Amniotic epithelial cell (primary cell): ENCODE measurements around the gene SEZ6L2.
"Not testable (repeated sequence)": the region's sequence is repeated elsewhere in the genome, so short reads cannot be mapped to it uniquely, and the experiment has no call there.

Experiments
- DNase-seq: peaks from one replicate; pipeline ENCODE4 v3.0.0-alpha.2; 2010; ENCODE audit warnings: low read depth

SEZ6L2 gene

DNA sequence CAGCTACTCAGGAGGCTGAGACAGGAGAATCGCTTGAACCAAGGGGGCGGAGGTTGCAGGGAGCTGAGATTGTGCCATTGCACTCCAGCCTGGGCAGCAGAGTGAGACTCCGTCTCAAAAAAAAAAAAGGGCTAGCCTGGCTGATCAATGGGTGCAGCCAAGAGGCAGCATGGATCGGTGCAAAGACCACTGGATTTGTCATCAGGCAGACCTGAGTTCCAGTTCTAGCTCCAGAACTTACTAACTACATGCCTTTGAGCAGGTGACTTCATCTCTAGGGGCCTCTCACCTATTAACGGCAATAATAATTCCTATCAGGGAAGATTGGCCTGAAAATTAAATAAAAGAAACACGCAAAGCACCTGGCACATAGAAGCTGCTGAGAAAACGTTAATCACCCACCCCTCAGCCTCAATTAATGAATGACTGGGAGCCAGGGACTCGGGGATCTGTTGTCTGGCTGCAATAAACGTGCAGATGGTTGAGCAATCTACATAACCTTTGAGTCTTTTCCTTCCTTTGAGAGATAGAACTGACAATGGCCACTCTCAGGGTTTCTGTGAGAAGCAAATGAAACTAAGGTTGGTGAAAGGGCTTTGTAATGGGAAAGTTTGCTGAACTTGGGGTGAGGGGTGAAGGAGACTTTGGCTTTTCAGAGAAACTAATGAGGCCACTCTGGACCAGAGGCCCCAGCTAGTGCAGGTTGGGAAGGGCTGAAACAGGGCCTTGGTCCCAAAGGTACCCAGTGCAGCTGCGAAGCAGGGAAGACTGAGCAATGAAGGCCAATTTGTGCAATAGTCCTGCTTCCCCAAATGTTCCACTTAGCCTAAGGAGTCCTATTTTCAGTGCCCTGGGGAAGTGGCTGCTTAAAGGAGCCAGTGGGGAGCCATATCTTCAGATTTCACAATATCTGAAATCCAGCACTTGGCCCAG, 7.6 kb downstream of the SEZ6L2 start:
- DNase-seq: no peak

DNA sequence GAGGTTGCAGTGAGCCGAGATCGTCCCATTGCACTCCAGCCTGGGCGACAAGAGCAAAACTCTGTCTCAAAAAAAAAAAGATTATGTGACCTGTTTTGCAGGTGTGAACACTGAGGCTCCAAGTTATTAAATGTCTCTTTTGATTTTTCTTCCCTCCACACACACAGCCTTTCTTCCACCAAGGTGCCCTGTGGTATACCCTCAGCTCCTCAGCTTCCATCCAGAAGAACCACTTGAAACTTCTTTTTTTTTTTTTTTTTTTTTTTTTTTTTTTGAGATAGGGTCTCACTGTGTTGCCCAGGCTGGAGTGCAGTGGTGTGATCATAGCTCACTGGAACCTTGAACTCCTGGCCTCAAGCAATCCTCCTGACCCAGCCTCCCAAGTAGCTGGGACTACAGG, 10.0 kb downstream of the SEZ6L2 start:
- not testable (repeated sequence) for DNase-seq

DNA sequence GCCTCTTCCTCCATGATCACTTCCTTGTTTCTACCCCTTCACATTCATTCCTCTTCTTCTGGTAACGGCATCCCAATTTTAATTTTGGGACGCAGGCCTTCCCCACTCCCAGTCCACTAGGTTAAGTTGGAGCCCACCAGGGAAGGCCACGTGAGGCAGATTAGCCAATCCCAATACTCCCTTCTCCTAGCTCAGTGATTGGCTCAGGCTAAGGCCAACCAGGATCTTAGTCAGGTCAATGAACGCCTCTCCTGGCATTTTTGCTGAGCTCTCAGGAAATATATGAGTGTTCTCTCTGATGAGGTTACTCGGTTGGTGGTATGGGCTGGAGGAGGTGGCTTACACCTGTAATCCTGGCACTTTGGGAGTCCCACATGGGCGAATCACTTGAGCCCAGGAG, 15.4 kb downstream of the SEZ6L2 start:
- no peak for DNase-seq

DNA sequence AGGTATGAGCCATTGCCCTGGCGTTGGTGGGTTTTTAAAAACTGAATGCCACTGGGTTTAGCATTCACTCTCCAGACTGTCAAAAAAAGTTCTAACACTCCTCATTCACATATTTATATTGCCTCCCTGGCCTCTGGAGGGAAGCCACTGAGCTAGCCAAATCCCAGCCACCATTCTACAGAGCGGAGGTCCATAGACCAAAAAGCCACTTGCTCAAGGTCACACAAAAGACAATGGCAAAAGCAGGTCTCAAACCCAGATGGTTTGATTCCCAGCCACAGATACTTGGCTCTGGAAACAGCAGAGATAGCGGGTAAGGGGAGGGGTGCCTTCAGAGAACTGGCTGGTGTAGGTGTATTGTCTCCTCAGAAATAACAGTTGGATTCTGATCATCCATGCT, 18.3 kb downstream of the SEZ6L2 start:
- DNase-seq: no peak

DNA sequence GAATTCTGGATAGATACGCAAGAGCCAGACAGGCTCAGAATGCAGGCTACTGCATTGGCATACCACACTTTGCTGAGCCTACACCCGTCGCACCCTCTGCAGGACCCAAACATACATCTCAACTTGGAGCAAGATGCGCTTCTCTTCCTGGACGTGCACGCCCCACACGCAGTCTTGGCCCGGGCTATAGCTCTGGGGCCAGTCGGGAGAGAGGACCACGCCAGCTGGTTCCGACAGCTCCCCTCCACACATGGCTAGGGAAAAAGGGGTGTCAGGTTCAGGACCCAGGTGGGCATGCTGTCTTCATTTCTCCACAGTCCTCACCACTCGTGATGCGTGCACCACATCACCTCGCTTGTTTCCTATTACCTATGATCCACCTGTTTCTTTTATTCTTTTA, 21.2 kb downstream of the SEZ6L2 start:
- no peak for DNase-seq

DNA sequence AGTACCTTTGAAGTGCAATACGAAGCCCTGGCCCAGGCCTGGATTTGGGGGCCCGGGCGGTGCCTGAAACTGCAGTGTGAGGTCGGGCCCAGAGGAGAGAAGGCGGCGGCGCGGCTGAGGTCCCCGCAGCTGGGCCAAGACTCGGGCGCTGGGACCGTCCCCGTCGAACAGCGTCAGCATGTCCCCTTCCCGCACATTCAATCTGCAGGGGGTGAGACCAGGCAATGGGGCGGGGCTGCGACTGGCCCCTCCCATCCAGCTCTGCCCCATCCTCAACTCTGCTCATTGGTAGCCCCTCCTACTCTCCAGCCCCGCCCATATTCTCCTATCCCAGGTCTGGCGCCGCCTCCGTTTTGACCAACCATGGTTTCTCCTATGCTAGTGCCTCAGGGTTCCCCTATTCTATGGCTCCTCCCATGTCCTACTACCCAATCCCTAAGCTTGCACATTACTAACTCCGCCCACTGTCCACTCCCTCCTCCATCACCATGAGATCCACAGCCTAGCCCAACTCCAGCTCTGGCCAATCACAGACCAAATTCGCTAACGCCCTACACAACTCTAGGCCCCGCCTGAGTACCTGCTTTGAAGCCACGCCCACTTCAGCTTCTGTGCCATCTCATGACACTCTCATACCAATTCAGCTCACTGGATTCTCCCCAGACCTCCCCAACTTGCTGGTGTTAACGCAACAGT, 21.9 kb downstream of the SEZ6L2 start:
- DNase-seq: peak; percentile 73

DNA sequence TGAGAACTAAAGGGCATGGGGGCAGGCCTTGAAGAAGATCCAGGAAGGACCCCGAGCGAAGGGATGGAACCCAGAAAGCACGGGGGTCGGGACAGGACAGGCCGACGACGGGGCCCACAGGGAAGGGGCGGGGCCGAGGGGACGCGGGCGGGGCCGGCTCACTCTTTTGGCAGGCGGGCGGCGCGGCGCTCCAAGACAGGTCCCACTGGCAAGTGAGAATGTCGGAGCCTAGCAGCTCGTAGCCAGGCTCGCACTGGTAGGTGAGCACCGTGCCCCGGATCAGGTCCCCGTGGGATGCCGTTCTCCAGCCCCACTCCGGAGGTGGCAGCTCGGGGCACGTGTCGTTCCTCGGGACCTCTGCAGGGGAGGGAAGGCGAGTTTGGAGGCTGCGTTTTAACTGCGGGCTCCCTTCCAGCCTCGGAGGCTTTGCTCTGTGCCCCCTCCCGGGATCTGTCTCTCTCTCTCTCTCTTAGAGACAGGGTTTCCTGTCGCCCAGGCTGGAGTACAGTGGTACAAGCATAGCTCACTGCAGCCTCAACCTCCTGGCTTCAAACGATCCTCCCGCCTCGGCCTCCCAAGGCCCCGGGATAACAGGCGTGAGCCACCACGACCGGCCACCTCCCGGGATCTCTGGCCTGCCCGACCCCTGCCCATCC, 22.6 kb downstream of the SEZ6L2 start:
- DNase-seq: no peak

DNA sequence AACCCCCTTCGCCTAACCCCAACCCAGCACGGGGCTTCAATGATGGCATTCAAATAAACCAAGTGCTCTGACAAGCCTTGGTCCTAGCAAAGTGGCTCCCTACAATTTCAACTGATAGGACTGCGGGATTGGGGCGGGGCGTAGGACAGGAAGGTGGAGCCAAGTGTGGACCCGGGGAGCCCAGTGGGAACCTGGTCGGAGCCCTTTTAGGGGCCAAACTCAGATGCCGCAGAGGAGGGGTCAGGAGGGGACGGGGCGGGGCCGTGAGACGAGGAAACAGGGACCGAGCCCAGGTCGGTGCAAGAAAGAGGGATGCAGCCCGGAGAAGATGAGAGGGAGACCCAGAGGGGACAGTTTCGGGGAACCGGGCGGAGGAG, 23.1 kb downstream of the SEZ6L2 start:
- no peak for DNase-seq

DNA sequence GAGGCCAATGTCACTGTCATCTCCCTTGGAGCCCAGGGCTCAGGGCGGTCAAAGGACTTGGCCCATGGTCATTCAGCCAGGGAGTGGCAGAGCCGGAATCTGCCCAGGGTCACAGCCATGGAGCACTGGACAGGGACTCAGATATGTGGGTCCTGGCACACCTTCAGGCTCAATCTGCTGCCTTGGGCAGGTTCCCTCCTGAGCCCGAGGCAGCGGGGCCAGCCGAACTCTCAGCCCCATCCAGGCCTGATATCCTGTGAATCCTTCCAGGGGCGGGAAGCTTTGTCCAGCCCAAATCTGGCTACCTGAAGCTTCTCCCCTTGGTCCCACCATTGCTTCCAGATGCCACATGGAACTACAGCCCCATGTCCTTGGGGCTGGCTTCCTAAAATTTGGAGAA, 24.1 kb downstream of the SEZ6L2 start:
- DNase-seq: no peak

DNA sequence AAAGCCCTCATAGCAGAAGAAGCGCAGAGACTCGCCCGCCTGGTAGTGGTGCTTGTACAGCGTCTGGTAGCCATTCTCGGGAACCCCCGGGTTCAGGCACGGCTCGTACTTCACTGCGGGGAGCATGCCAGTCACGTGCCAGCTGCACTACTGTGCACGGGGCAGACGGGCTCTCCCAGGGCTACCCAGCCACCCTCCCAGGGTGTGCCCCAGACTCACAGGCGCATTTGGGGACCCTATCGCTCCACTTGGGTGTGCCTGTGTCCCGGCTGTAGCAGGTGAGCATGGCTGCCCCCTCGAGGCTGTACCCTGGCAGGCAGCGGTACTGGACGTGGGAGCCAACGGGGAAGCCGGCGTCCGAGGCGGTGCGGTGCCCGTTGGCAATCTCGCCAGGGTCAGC, 26.0 kb downstream of the SEZ6L2 start:
- no peak for DNase-seq

DNA sequence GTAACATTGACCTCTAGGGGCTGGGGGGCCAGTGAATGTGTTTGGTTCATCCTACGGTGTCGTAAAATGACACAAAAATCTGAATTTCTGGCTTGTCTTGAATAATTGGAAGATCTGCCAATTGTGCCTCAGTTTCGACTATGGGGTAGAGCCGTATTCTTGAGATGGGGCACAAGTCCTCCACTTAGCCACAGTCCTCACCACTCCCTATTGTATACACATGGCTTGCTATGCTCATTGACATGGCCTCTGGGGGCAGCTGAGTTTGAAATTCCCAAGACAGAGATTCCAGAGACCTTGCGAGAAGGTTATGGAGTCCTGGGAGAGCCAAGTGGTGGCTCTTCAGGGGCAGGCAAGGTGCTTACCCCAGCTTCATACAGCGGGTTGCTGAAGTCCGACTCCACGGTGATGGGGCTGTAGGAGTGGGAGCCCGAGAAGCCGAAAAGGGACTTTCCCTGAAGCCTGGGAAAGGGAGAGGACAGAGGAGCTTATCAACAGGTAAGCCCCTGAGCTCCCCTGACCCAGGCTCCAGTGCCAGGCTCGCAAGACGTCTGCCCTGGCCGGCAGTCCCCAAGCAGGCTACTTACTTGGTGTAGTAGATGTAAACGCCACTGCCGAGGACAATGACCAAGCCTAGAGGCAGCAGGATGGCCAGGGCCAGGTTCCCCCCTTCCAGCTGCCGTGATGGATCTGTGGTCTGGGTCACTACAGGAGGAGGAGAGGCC, 27.4 kb downstream of the SEZ6L2 start:
- no peak for DNase-seq

DNA sequence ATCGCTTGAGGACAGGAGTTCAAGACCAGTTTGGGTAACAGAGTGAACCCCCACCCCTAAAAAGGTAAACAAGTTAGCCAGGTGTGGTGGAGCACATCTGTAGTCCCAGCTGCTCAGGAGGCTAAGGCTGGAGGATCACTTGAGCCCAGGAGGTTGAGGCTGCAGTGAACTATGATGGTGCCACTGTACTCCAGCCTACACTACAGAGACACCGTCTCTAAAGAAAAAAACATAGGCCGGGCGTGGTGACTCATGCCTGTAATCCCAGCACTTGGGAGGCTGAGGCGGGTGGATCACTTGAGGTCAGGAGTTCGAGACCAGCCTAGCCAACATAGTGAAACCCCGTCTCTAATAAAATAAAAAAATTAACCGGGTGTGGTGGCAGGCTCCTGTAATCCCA, 30.3 kb downstream of the SEZ6L2 start:
- DNase-seq: not testable (repeated sequence)

DNA sequence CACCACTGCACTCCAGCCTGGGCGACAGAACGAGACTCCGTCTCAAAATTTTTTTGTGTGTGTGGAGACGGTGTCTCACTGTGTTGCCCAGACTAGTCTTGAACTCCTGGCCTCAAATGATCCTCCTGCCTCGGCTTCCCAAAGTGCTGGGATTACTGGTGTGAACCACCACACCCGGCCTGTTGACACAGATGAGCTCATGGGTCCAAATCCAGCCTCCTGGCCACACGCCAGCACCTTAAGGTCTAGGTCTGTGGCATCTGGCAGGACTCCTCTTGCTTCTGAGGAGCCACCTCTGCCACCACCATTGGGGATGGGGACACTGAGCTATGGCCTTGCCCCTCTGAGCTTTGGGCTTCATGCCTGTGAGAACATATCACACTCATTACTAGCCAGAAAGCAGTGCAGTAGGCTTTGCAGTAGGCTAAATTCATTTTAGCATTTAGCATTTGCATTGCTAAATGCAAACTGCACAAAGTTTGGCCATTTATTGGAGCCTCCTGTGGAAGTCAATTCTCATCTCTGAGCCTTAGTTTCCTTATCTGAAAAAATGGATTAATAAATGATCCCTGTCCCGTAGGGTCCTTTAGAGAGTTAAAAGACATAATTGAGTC, 30.8 kb downstream of the SEZ6L2 start:
- DNase-seq: no peak

DNA sequence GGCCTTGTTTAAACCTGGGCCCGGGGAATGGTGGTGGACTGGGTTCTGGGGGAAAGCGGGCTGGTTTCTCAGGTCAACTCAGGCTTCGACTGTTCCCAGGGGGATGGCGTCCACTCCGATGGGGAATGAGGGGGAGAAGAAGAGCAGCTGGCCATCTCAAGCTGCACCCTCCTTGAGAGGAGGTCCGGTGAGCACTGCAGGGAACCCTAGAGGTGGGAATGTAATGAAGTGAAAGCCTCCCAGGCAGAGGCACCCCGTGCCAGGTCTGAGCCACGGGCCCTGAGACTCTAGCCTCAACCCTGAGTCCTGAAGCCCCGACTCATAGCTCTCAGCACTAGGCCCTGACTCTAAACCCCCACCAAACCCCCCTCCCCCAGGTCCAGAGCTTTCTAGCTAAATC, 35.1 kb downstream of the SEZ6L2 start:
- DNase-seq: peak; percentile 21

DNA sequence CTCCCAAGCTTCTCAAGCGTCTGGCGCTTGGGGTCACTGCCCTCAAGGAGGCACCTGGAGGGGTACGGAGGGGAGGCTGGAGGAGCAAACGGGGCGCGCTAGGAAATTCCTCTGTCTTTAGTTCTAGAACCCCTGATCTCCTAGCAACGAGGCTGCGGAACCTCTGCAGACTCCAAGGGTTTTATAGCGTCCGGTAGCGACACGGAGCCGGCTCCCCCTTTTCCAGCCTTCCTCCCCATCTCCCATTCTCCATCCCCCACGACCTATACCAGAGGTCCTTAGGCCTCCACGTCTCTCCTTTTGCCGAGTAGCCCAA, 35.7 kb downstream of the SEZ6L2 start:
- no peak for DNase-seq

DNA sequence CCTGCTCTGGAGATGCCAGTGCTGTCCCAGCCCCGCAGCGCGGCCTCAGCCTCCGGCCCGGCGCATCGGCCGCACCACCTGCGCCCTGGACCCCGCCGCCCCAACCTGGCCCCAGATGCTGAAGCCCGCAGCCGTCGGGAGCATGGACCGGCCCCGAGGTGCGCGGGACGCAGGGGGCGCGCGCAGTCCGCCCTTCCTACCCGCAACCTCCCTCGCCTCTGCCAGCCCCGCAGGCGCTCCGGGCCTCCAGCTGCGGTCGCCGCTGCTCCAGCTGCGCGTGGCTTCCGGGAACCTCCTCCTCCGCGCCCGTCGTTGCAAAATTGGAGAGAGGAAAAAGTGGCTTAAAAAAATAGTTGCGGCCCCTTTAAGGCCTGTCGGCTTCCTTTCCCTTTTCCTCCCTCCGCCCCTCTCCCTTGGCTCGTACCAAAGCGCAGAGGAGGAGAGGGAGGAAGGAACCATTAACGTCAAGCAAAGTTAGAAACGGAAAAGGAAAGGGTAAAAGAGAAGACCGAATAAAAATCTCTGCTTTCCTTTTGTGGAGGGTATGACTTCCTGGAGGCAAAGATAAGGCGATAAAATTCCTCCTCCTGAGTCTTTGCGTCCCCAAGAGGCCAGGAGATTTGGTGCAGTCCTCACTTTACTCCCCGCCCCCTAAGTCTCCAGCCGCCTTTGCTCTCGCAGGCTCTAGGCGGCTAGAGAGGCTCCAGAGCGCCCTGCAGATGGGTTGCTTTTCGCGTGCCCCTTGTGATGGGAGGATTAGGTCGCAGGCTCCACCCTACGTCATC, 36.3 kb downstream of the SEZ6L2 start, which contains the start of gene CDIPT:
TSS of gene CDIPT (minus strand) at position 343 of the 785 bp plus-strand sequence. CDS start 369 bp downstream, outside the sequence.
- DNase-seq: peak; percentile 98

DNA sequence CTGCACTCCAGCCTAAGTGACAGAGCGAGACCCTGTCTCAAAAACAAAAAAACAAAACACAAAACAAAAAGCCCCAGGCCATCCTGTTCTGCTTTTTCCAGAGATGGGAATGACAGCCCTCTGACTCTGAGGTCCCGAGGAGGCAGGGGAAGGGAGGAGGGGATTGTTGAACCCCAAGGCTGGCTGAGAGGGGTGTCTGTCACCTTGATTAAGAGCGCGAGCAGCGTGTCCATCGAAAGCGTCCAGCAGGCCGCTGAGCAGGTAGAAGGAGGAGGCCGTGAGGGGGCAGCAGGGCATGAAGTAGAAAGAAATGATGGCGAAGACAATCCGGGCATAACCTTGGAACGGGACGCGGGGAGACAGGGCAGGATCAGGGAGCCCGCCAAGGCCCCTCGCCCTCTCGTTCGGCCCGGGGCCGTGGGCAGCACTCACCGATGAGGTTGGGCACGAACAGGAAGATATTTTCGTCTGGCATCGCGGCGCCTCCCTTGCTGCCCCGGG, 36.9 kb downstream of the SEZ6L2 start:
- no peak for DNase-seq

DNA sequence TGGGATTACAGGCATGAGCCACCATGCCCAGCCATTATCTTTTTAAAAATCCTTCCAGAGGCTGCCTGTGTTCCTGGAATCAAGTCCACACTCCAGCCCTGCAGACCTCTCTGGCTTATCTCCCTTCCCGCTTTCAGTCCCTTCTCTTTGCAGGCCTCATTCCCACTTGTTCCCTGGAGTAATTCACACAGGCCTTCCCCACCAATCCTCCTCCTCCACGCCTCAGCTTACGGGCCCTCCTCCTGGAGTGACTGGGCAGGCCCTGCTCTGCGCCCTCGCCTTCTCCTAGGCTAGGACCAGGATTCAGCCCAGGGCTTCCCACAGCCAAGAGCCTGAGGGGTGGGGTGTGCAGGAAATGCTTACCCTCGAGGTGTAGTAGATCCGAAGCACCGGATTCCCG, 39.1 kb downstream of the SEZ6L2 start:
- DNase-seq: no peak

DNA sequence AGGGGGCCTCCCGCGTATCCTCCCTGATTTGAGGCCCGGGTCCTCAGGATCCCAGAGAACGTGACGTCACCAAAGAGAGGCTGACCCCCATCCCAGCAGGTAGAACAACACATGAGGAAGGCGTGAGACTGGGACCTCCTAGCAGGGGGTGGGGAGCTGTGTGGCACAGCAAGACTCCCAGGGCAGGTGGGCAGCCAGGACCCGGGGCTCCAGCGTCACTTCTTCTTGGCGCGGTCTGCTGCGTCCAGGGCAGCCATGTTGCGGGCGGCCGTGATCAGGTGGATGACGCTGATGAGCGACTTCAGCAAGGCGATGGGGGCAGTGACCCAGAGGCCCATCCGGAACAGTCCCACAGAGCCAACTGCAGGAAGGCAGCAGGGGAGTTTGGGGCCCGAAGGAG, 40.4 kb downstream of the SEZ6L2 start:
- no peak for DNase-seq

DNA sequence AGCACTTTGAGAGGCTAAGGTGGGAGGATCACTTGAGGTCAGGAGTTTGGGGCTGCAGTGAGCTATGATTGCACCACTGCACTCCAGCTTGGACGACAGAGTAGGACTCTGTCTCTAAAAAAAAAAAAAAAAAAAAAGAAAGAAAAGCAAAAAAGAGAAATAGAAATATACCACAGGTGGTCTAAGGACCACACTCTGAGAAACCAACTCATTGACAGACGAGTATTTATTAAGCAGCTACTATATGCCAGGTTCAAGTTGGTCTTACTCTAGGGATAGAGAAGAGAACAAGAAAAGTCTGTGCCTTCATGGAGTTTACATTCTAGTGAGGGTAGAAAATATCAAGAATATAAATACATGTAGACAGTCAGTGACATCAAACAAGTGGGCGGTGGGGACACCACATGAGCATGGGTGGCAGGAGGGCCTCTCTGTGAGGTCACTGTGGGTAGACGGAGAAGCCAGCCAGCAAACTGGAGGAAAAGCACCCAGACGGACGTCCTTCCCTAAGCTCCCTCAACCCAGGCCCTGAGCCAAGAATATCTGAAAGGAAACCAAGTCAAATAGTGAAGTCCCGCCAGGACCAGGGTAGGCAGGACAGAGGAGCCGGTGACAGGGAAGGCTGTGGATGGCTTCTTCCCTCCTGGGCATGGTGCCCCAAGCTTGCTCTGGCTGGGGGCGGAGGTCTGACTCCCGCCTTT, 41.1 kb downstream of the SEZ6L2 start:
- peak; percentile 21 for DNase-seq
